ENCODE results near the gene GPR162.

DNA sequence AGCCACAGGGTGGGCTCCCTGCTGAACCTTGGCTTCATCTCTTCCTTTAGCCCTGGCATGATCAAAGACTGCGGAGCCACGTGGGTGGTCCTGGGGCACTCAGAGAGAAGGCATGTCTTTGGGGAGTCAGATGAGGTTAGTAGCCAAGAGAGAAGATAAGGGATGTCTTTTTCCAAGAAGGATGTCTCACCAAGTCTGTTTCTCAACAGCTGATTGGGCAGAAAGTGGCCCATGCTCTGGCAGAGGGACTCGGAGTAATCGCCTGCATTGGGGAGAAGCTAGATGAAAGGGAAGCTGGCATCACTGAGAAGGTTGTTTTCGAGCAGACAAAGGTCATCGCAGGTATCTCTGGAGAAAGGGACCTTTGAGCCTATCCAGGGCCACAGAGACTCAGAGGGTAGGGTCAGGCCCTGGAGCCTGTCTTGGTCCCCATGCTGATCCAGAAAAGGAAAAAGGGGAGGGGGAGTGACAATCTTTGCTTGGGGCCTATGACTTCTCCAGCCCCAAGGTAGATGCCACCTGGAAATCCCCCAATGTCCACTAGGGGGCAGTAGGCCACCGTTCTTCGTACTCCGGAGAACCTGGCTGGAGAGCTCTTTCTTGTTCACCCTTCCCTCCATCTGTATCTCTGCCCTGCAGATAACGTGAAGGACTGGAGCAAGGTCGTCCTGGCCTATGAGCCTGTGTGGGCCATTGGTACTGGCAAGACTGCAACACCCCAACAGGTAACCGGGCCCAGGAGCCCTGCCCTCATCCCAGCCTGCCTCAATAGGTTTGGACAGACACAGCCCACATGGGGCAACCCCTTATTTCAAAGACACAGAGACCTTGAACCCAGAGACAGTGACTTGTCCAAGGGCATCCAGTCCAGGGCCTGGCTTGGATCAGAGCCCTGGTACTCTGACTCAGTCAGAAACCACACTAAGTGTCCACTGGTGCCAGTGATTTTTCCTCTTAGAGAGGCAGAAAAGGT lies 47.7 kb downstream of the GPR162 start:
- TF ChIP-seq, protein P1, sequence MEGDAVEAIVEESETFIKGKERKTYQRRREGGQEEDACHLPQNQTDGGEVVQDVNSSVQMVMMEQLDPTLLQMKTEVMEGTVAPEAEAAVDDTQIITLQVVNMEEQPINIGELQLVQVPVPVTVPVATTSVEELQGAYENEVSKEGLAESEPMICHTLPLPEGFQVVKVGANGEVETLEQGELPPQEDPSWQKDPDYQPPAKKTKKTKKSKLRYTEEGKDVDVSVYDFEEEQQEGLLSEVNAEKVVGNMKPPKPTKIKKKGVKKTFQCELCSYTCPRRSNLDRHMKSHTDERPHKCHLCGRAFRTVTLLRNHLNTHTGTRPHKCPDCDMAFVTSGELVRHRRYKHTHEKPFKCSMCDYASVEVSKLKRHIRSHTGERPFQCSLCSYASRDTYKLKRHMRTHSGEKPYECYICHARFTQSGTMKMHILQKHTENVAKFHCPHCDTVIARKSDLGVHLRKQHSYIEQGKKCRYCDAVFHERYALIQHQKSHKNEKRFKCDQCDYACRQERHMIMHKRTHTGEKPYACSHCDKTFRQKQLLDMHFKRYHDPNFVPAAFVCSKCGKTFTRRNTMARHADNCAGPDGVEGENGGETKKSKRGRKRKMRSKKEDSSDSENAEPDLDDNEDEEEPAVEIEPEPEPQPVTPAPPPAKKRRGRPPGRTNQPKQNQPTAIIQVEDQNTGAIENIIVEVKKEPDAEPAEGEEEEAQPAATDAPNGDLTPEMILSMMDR (IDR thresholded peaks at IDR 0.05; ENCODE audit: low read depth, low read length, missing input control) = peak; percentile 81
- TF ChIP-seq GABPA (IDR thresholded peaks at IDR 0.05 in 1 of 2, conservative IDR thresholded peaks at IDR 0.05 in 1 of 2) (no peak), JUND (IDR thresholded peaks at IDR 0.05) (no peak), TAF1 (conservative IDR thresholded peaks at IDR 0.05) (no peak), FOXA1 (IDR thresholded peaks at IDR 0.05) (no peak), RXRA (IDR thresholded peaks at IDR 0.05) (no peak), SP1 (IDR thresholded peaks at IDR 0.05) (no peak), HNF4A (conservative IDR thresholded peaks at IDR 0.05) (no peak), FOXA2 (IDR thresholded peaks at IDR 0.05) (no peak), YY1 (IDR thresholded peaks at IDR 0.05) (no peak), EGR1 (IDR thresholded peaks at IDR 0.05; ENCODE audit: low read depth in 2 of 2) (no peak)
- TF ChIP-seq, protein P2, sequence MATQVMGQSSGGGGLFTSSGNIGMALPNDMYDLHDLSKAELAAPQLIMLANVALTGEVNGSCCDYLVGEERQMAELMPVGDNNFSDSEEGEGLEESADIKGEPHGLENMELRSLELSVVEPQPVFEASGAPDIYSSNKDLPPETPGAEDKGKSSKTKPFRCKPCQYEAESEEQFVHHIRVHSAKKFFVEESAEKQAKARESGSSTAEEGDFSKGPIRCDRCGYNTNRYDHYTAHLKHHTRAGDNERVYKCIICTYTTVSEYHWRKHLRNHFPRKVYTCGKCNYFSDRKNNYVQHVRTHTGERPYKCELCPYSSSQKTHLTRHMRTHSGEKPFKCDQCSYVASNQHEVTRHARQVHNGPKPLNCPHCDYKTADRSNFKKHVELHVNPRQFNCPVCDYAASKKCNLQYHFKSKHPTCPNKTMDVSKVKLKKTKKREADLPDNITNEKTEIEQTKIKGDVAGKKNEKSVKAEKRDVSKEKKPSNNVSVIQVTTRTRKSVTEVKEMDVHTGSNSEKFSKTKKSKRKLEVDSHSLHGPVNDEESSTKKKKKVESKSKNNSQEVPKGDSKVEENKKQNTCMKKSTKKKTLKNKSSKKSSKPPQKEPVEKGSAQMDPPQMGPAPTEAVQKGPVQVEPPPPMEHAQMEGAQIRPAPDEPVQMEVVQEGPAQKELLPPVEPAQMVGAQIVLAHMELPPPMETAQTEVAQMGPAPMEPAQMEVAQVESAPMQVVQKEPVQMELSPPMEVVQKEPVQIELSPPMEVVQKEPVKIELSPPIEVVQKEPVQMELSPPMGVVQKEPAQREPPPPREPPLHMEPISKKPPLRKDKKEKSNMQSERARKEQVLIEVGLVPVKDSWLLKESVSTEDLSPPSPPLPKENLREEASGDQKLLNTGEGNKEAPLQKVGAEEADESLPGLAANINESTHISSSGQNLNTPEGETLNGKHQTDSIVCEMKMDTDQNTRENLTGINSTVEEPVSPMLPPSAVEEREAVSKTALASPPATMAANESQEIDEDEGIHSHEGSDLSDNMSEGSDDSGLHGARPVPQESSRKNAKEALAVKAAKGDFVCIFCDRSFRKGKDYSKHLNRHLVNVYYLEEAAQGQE (IDR thresholded peaks at IDR 0.05) = no peak
- TF ChIP-seq, protein P3, sequence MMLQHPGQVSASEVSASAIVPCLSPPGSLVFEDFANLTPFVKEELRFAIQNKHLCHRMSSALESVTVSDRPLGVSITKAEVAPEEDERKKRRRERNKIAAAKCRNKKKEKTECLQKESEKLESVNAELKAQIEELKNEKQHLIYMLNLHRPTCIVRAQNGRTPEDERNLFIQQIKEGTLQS (IDR thresholded peaks at IDR 0.05) = no peak
